ENCODE results near the gene WDR64. TPM values are rescaled to one million over a fixed set of nuclear protein-coding genes. Genes with fewer than 3 reads are reported as not detected.

Gene WDR64
- total and polyA plus RNA-seq, 11 donors: not detected

DNA sequence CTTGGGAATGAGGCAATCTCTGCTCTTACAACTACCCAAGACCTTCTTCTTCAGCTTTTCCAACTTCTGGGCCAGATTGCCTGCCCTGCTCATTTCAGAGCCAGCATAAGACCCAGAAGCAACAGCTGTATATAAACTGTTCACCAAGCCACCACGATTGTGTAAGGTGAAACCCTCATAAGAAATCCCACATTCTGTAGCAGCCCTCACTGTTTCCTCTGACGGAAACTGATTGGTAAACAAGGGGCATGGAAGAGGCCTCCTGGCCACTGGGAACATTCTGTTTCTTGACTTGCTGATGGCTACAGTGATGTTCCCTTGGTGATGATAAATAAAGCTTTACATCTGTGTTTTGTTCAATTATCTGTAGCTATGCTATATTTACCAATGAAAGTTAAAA is 156.2 kb downstream of the WDR64 start:
- Histone ChIP-seq H3K9me3 (no peaks in the 10 kb centered on the region), H3K27ac (no peak overlapping the region), H3K36me3 (no peaks in the 10 kb centered on the region), H3K27me3 (no peaks in the 10 kb centered on the region), H3K4me1 (no peaks in the 10 kb centered on the region), H3K4me3 (no peak overlapping the region)
- no peak for ATAC-seq
- no peak for DNase-seq
- TF ChIP-seq POLR2A (IDR thresholded peaks at IDR 0.05): no peak
- no peak for TF ChIP-seq CTCF (IDR thresholded peaks at IDR 0.05)
- intact Hi-C loops (cut with DNase I): no loop called here
- 55 to 65% (median 61%) methylated on average over 2 of the region's 2 CpGs for WGBS, 4 donors

- ATAC-seq: no peak
- Histone ChIP-seq H3K27me3 (no peaks in the 10 kb centered on the region), H3K4me3 (no peak overlapping the region), H3K27ac (no peak overlapping the region), H3K4me1 (no peaks in the 10 kb centered on the region), H3K9me3 (no peaks in the 10 kb centered on the region), H3K36me3 (no peaks in the 10 kb centered on the region)
- WGBS, 4 donors: 77 to 86% (median 82%) methylated on average over 8 of the region's 8 CpGs
- TF ChIP-seq CTCF (IDR thresholded peaks at IDR 0.05): no peak
- TF ChIP-seq POLR2A (IDR thresholded peaks at IDR 0.05): no peak
- DNase-seq: no peak
- intact Hi-C loops (cut with DNase I): no loop called here
Observed at GRCh38 chr1:241810769-241811405, 158.8 kb downstream of the WDR64 start.

GRCh38 chr1:241813768-241814320 is 161.8 kb downstream of the WDR64 start:
- no peak overlapping the region for H3K27ac ChIP-seq
- TF ChIP-seq POLR2A (IDR thresholded peaks at IDR 0.05) (no peak), CTCF (IDR thresholded peaks at IDR 0.05) (no peak)
- intact Hi-C loops (cut with DNase I): no loop called here
- WGBS, 4 donors: 79 to 88% (median 87%) methylated on average over 8 of the region's 8 CpGs
- H3K4me1 ChIP-seq: no peaks in the 10 kb centered on the region
- H3K9me3 ChIP-seq: no peaks in the 10 kb centered on the region
- H3K4me3 ChIP-seq: no peak overlapping the region
- no peaks in the 10 kb centered on the region for H3K27me3 ChIP-seq
- ATAC-seq: no peak
- no peak for DNase-seq
- no peaks in the 10 kb centered on the region for H3K36me3 ChIP-seq

DNA sequence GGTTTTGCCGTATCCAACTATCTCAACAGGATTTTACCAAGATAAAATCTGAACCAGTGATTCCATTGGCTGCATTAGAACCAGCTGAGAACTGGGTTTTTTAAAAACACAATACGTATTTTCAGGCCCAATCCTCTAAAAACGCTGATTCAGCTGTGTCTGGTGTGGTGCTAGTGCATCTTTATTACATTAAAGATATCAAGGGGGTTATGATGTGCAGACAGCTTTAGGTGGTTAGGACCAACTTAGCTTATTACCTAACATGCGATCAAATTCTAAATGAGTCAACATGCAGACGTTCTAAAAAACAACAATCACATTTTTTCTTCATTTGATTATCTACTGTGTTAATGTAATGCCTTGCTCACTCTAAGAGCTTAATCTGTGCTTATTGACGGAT is 163.9 kb downstream of the WDR64 start:
- Histone ChIP-seq H3K27me3 (no peaks in the 10 kb centered on the region), H3K4me1 (no peaks in the 10 kb centered on the region), H3K4me3 (no peak overlapping the region), H3K9me3 (no peaks in the 10 kb centered on the region), H3K36me3 (no peaks in the 10 kb centered on the region), H3K27ac (no peak overlapping the region)
- TF ChIP-seq POLR2A (IDR thresholded peaks at IDR 0.05) (no peak), CTCF (IDR thresholded peaks at IDR 0.05) (no peak)
- WGBS, 4 donors: 72 to 84% (median 79%) methylated on average over 6 of the region's 6 CpGs
- no peak for DNase-seq
- ATAC-seq: no peak
- intact Hi-C loops (cut with DNase I): no loop called here

Data from heart left ventricle (tissue), 16 donors.